CD4-positive, alpha-beta T cell treated with Interleukin-2 at 100 ng/mL for 4 hours (primary cell): ENCODE measurements around the gene CDC20B.

Experiments used
- DNase-seq: peaks from one replicate; pipeline ENCODE4 v3.0.0-alpha.2; 2020; ENCODE audit warnings: low spot score

CDC20B gene, protein sequence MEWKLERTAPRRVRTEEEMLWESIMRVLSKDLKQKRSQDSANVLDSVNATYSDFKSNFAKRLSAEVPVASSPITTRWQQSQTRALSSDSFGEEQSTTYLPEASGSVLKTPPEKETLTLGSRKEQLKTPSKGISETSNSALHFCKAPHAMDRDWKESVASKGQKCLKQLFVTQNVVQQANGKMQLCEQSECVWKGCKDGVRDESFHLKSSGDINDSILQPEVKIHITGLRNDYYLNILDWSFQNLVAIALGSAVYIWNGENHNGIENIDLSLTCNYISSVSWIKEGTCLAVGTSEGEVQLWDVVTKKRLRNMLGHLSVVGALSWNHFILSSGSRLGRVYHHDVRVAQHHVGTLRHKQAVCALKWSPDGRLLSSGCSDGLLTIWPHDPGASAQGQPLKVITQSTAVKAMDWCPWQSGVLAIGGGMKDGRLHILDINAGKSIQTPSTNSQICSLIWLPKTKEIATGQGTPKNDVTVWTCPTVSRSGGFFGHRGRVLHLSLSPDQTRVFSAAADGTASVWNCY

DNA sequence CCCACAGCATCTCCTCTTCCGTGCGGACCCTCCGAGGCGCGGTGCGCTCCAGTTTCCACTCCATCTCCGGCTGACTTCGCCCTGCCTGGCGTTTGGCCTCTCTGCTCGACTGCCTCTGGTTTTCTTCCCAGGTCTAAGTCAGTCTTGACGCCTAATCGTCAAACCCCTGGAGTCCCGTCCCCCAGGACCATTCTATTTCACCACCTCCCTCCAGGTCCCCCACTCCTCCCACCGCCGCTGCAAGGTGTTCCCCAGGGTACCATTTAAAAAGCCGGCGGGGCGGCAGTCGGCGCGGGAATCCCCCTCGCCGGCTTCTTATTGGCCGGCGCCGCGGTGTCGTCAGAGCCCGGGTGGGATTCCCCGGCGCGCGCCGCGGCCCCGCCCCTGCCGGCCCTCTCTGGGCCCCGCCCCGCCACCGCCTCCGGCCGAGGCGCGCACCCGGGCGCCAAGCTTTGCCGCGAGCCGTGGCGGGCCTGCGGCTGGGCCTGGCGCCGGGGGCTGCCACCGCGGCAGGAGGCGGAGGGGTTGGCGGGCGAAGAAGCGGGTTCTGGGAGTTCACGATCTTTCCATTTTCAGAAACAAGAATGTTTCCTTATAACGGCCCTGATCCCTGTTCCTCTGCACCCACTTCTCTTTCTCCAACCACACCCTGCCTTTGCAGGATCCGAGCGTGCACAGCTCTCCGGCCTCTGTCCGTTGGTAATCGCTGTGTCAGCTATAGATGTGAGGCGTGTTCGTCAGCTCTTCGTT is at the start of gene CDC20B:
TSS of gene CDC20B (minus strand) at position 241 of the 750 bp plus-strand sequence. CDS start at position 64, 177 bp downstream.
- peak; percentile 63 for DNase-seq

DNA sequence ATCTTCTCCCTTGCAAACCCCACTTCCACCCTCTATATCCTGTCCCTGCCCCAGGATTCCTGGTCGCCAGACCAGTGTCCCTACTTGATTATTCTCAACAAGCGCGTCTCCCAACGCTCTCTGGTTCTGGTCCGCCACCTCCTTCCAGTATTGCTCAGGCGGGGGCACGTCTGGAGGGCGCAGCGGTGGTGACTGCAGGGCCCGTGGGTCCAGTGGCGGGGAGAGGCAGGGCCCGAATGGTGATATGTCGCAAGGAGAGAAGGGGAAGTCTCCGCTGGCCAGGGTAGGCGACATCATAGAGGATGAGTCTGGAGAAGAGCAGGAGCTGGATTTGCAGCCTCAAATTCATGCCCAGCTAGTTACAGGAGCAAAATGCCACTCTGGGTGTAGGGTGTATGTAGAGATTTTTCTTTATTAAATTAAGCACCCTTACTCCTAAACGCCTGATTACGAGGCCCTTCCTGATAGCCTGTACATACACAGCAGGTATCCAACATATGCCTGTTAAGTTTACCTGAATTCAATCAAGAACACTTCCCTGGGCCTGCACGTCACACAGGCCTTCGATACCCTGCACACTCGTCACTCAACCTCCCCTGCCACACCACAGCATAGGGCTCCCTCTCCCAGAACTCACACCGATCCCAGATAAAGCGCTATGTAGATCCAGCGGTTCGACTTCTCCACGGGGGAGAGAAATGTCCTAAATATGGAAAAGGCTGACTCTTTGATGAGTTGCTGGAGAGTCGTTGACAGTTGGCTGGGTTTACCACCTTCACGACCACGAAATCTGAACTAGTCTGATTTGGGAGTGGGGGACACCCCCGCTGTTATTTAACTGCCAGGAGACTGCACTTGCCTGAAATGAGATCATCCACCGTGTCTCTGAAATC is 49.4 kb upstream of the CDC20B start:
- DNase-seq: no peak

DNA sequence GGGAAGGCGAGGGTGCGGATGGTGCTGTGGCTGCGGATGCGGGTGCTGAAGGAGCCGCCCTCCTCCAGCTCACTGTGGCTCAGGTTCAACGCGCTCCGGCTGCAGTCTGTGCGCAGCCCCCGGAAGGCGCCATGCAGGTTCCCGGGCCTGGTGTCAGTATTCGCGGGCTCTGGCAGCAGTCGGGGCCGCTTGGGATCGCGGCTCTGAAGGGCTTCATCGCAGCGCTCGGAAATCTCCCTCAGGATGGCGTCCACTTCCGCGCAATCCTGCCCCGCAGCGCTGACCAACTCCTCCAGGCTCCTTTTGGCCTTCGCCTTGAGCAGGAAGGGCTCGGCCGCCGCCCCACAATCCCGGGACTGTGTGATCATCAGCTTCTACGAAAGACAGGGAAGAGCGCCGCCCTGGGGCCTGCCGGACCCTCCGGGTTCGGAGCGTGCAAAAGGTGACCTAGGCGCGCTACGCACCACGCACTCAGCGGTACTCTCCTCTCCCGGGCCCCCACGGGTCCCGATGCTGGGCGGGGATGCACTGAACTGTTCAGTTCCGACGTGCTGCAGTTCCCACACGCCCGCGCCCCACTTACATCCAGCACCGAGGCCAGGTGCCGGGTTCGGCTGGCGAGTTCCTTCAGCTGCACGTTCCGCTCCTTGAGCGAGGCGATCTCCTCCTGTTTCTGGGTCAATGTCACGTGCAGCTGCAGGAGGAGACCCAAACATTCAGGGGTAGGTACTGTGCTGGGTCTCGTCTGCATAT is 47.6 kb upstream of the CDC20B start:
- DNase-seq: no peak

DNA sequence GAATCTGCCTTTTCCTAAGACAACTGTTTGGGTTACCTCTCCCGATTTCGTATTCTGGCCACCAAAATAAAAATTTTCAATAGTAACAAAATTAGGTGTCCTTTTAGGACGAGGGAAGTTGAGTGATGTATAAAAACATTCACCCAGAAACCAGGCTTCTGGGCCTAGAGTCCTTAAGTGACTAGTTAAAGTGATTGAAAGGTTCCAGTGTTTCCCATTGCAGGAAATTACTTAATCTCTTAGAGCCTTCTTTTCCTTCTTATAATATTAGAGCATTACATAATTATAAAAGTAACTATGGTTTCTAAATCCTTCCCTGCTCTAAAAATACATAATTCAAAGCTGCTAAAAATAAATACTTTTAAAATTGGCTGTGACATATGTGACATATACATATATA is 46.8 kb upstream of the CDC20B start:
- DNase-seq: no peak

DNA sequence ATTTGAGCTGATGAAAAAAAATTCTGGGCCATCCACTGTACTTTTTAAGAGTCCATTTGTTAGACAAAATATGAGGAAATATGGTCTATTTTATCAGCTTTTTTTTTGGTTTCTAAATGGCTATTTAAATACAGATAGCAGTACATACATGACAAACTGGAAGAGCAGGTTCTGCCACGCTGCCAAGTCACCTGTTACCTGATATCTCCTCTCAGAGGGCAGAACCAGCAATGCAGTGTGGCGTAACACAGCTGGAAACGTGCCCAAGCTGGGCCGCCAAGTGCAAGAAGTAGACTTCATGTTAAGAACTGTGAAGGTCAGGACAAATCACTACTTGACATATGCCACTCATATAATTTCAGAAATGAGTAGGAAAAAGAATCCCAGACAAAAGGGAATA is 46.0 kb upstream of the CDC20B start:
- no peak for DNase-seq

DNA sequence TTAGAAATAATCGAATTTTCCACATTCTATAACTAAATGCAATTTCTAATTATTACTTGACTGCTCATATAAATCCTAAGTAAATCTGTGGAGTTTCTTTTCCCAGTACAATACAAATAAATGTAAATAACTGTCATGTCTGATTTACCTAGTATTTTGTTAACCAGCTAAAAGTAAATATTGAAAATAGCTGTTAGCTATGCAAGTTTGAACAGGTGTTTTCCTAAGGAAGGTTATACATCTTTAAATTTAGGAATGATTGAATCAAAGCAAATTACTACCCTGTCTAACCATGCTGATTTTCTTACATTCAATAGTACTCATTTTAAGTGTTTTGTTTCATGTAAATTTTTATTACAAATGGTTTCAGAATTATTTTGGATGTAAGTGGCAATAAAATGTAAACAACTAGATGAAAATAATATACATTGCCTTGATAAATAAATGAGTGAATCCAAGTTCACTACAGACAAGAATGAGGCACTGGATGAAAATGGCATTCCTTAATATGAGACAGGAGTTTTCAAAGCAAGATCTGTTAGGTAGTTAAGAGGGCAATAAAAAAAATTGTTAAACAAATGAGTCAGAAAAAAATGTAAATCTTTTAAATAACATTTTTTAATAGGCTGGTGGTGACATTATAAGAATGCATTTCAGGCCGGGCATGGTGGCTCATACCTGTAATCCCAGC is 38.4 kb upstream of the CDC20B start:
- DNase-seq: no peak

DNA sequence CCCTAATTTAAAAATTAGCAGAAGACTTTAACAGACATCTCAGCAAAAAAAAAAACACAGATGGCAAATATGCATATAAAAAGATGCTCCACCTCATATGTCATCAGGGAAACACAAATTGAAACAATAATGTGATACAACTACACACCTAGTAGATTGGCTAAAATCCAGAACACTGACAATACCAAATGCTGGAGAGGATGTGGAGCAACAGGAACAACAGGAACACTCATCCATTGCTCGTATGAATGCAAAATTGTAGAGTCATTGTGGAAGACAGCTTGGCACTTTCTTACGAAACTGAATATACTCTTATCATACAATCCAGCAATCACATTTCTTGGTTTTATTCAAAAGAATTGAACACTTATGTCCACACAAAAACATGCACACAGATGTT is 32.0 kb upstream of the CDC20B start:
- no peak for DNase-seq

DNA sequence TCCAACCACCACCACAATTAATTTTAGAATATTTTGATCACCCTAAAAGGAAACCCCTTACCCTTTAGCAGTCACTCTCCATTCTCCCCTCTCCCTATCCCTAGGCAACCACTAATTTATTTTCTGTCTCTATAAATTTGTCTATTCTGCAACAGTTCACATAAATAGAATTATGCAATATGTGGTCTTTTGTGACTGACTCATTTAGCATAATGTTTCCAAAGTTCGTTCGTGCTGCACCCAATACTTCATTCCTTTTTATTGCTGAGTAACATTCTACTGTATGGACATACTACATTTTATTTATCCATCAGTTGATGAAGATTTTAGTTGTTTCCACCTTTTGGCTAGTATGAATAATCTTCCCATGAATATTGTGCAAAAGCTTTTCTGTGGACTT is 18.2 kb upstream of the CDC20B start:
- no peak for DNase-seq

DNA sequence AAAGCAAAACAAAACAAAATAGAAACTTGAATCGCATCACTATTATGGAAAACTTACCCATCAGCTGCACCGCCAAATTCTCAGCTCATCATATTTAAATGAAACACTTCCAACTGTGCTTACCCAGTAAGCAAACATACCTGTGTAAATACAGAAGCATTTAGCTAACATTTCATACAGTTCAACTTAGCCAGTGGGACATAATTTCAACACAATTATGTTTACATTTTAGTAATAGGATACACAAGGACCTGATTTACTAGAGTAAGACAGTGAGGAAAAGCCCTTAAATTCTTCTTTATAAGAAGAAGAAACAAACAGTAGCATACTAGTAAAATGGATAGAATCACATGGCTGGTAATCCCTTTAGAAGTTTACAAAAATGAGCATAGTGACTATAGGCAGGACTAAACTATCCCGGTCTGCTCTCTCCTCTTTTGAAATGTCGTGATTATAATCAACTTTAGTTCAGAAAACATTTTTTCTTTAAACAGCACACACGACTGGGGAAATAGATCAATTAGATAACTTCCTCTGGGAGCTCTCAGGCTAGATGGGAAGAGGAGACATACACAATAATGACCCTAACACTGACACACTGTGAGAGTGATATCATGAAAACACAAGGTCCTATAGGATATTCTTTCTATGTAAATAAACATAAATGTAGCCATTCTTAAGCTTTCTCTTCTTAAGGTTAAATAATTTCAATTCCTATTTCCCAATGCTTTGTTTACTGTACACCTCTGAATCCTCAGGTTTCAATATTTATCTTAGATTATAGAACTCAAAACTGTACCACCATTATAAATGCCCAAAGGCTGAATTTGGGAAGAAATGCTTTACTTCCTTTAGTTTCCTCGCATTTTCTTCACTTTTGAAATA is 15.9 kb upstream of the CDC20B start:
- no peak for DNase-seq

DNA sequence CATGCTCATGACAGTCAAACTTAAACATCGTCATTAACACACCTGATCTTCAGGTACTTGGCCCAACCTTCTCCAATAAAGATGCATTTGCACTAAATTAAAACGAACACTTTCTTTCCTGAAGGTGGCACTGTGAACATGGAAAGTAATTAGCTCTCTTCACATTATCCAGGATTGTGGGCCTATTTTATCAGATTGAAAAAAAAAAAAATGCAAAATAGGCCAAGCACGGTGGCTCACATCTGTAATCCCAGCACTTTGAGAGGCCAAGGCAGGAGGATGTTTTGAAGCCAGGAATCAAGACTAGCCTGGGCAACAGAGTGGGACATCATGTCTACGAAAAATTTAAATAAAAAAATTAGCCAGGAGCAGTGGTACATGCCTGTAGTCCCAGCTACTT is 14.4 kb upstream of the CDC20B start:
- DNase-seq: no peak

DNA sequence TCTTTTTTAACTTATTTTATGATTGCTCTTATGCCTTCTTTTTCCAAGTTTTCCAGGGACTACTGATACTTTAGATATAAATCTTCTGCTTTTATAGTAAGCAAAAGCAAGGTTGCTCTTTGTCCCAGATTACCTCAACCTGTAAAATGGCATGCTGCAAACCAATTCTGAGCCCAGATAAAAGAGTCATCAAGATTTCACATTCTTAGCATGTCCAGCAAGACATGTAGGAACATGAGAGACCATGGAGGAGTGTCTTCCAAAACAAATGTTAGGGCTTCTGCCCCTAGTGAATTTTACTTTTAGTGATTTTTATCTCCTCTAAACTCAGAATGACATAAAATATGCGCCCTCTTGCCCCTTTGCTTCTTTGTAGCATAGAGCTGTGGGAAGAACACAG is 7.0 kb upstream of the CDC20B start:
- DNase-seq: no peak

DNA sequence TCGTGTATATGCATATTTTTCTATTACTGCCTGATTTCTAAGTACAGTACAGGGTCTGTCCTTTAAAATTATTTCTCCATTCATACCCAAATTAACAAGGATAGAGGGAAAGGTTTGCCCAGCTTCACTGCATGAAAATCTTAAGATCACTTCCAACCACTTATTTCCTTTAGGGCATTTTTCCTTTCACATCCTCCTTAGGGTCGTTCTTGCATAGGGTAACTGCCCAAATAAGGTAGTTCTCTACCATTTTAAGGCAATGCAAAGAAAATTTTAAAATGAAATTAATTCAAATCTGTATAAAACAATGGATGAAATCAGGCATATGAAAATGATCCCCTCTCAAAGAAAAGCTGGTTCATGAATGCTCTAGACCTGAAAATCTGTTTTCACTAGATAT is 4.1 kb upstream of the CDC20B start:
- DNase-seq: no peak

DNA sequence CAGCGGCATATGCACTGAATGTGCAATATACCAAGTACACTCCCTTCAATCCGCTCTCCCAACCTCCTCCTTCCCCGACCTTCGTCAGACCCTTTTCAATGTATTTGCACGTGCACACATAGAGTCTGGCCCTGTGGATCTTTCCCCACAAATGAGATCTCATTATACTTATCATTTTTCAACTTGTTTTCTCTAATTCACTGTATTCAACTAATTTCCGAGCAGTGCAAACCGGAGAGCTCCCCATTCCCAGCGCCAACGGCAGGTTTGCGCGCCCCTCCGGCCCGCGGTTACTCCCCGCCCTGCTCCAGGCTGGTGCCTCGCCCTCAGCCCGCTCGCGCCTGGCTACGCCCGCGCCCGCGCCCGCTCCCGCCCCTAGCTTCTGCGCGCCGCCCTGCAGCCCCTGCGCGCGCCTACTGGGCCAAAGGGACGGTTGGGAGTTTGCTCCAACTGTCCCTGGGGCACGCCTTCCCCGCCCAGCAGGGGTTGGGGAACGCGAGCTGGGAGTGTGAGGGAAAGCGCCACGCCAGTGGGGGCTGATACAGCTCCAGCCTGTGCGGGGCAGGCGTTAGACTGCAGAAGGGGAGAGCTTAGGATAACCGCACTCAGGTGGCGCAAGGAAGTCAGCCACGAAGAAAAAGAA is 3.3 kb upstream of the CDC20B start:
- no peak for DNase-seq

DNA sequence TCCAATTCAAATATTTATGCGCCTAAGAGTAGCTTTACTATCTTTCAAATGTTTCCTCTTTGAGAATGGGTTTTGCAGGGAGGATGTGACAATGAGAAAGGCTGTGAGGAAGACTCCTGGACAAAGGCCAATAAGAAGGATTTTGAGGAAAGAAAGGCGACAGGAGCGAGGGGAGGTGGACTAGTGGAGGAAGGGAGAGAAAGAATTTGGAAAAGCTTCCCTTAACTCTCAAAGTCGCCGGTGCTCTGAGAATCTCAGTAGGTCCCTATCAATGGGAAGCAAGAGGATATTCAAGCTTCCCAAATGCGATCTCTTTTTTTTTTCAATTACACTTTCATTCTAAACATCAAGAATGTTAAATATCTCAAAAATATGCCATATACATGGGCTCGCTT is 2.8 kb upstream of the CDC20B start:
- no peak for DNase-seq

DNA sequence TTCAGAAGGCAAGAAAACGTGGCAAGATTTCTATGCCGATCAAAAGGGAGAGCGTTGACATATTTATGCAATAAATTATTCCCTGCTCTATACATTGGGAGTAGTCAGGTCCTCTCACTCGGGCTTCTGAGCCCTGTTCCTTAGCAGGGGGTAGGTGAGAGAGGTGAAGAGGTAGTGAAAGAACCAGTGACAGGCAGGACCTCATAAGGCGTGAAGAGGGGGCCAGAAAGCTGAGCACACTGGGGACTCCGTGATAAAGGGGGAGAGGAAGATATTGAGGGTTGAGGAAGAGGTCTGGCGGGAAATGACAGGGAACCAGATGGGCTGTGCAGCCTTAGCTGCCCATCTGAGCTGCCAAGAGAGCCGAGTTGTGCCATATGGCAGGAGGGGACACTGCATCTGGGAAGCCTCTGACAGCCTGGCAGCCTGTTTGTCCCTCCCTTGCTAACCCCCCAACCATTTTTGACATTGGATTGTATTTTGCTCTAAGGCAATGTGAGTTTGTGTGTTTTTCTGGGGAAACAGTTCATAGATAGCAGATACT is 782 bp upstream of the CDC20B start:
- DNase-seq: no peak

DNA sequence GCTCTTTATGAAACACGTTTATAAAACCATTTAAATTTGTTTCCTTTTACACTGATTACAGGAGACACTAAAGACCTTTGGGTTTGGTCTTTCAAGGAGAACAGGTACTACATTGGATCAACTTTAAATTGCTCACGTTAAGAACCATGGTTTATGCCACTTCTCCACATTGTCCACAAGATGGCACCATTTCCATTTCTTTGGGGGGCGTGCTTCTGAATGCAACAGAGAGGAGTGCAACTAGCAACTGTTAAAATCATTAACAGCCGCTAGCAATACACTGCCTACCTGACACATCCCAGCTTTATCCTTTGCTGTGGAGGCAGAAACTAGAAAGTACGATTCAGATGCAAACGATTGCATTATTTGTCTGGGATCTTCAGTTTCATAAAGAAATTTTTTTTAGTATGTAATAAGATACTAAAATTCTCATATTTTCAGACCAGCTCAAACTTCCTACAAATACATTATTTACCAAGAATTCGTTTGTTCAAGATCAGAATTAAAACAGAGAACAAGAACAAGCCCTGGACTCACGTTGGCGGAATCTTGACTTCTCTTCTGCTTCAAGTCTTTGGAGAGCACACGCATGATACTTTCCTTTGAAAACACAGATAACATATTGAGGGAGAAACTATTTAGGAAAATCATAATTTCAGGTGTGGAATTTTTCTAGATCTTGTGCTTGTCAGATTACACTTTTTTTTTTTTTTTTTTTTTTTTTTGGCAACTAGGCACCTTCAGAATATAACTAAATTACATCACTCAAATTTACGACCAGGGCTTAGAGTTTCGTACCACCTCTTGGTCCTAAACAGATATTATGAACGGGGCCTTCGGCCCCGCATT is 702 bp downstream of the CDC20B start:
- DNase-seq: peak; percentile 84

DNA sequence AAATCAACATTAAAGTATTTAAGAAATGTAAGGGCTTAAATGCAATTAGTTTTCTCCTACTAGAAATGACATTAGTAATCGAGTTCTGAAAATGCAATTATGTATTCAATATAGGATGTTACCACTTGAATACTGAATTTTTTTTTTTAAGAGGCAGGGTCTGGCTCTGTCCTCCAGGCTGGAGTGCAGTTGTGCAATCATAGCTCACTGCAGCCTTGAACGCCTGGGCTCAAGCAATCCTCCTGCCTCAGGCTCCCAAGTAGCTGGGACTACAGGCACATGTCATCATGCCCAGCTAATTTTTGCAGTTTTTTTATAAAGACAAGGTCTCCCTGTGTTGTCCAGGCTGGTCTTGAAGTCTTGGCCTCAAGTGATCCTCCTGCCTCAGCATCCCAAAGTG is 1.5 kb downstream of the CDC20B start:
- no peak for DNase-seq

DNA sequence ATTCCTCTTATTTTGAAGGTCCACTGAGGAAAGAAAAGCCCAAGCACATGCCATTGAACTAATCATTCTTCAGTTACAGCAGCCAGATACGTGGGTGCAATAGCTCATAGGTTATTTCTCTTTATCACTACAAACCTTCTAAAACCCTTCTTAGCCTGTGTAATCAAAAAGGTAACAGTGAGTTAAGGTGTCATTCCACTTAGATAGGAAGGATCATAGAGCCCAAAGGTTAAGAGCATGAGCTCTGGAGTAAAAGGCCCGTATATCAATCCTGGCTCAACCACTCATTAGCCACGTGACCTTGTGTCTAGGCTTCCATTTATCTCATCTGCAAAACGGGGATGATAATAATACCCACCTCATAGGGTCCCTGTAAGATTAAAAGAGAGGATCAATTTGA is 10.3 kb downstream of the CDC20B start:
- DNase-seq: no peak
